ENCODE results near the gene KCNIP1. TPM values are rescaled to one million over a fixed set of nuclear protein-coding genes. Genes with fewer than 3 reads are reported as not detected.

Gene KCNIP1
- polyA plus RNA-seq, 2 of the 4 experiments (the other 2 are of a cell fraction): not detected

- no peak for FAIRE-seq
- WGBS (ENCODE audit: missing lambda C conversion rate): 33% methylated on average over 6 of the region's 6 CpGs
- POLR2A ChIA-PET: no interaction called here
- no peak for ATAC-seq
- DNase-seq (ENCODE audit: low read depth in 1 of 2, low spot score in 1 of 2): no peak
- CTCF ChIA-PET: interaction anchor here (1.3 to 1.7 kb wide), 2 partner anchors 10 to 63 kb away, joined by 3 to 5 read pairs; no protein-coding TSS in a partner anchor
- H3K4me2 ChIP-seq: no peak overlapping the region
- TF ChIP-seq SMC3 (IDR thresholded peaks at IDR 0.05) (no peak), EHF (CRISPR knock-in tag; IDR thresholded peaks at IDR 0.05) (no peak), JUN (IDR thresholded peaks at IDR 0.05) (no peak), RARB (CRISPR knock-in tag; IDR thresholded peaks at IDR 0.05) (no peak), ZFP36 (IDR thresholded peaks at IDR 0.05; ENCODE audit: borderline replicate concordance, partially characterized antibody) (no peak), USF2 (IDR thresholded peaks at IDR 0.05) (no peak)
- TF ChIP-seq, protein P1, sequence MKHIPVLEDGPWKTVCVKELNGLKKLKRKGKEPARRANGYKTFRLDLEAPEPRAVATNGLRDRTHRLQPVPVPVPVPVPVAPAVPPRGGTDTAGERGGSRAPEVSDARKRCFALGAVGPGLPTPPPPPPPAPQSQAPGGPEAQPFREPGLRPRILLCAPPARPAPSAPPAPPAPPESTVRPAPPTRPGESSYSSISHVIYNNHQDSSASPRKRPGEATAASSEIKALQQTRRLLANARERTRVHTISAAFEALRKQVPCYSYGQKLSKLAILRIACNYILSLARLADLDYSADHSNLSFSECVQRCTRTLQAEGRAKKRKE (CRISPR knock-in tag; IDR thresholded peaks at IDR 0.05; ENCODE audit: low read depth): no peak
- no peaks in the 10 kb centered on the region for H3K9me3 ChIP-seq
- no peak overlapping the region for H3K4me3 ChIP-seq
- H3K4me1 ChIP-seq: no peaks in the 10 kb centered on the region
- H3K27ac ChIP-seq: no peak overlapping the region
These were observed 197.5 kb downstream of the KCNIP1 start for GRCh38 chr5:170701334-170701733.

GRCh38 chr5:170704417-170705192 is 200.8 kb downstream of the KCNIP1 start:
- peaks cover 4% of the 10 kb centered on the region; the same call in 1 of the 3 replicates for H3K9me3 ChIP-seq
- POLR2A ChIA-PET: no interaction called here
- TF ChIP-seq CHD2 (IDR thresholded peaks at IDR 0.05; ENCODE audit: low read length, partially characterized antibody) (no peak), MAFK (IDR thresholded peaks at IDR 0.05; ENCODE audit: partially characterized antibody) (no peak), CBX8 (IDR thresholded peaks at IDR 0.05) (no peak), MYC (IDR thresholded peaks at IDR 0.05; ENCODE audit: borderline replicate concordance, low read length) (no peak), NFE2L2 (conservative IDR thresholded peaks at IDR 0.05; ENCODE audit: low read length) (no peak), RNF2 (IDR thresholded peaks at IDR 0.05; ENCODE audit: borderline replicate concordance, low read depth) (no peak), CEBPB (IDR thresholded peaks at IDR 0.05) (no peak), RARB (CRISPR knock-in tag; IDR thresholded peaks at IDR 0.05) (no peak), ZSCAN20 (CRISPR knock-in tag; IDR thresholded peaks at IDR 0.05) (no peak)
- TF ChIP-seq, protein P2, sequence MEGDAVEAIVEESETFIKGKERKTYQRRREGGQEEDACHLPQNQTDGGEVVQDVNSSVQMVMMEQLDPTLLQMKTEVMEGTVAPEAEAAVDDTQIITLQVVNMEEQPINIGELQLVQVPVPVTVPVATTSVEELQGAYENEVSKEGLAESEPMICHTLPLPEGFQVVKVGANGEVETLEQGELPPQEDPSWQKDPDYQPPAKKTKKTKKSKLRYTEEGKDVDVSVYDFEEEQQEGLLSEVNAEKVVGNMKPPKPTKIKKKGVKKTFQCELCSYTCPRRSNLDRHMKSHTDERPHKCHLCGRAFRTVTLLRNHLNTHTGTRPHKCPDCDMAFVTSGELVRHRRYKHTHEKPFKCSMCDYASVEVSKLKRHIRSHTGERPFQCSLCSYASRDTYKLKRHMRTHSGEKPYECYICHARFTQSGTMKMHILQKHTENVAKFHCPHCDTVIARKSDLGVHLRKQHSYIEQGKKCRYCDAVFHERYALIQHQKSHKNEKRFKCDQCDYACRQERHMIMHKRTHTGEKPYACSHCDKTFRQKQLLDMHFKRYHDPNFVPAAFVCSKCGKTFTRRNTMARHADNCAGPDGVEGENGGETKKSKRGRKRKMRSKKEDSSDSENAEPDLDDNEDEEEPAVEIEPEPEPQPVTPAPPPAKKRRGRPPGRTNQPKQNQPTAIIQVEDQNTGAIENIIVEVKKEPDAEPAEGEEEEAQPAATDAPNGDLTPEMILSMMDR (IDR thresholded peaks at IDR 0.05): no peak
- FAIRE-seq (no peak), DNase-seq (ENCODE audit: low read depth in 1 of 2, low spot score in 1 of 2) (no peak), ATAC-seq (no peak)
- CTCF ChIA-PET: interaction anchor here (1.4 kb wide), 1 partner anchor 12 kb away, joined by 3 read pairs; no protein-coding TSS in a partner anchor
- no peak overlapping the region for H3K4me3 ChIP-seq
- H3K4me1 ChIP-seq: no peaks in the 10 kb centered on the region
- WGBS (ENCODE audit: missing lambda C conversion rate): 34% methylated on average over 8 of the region's 8 CpGs
- H3K27ac ChIP-seq: no peak overlapping the region
- H3K4me2 ChIP-seq: no peak overlapping the region

DNA sequence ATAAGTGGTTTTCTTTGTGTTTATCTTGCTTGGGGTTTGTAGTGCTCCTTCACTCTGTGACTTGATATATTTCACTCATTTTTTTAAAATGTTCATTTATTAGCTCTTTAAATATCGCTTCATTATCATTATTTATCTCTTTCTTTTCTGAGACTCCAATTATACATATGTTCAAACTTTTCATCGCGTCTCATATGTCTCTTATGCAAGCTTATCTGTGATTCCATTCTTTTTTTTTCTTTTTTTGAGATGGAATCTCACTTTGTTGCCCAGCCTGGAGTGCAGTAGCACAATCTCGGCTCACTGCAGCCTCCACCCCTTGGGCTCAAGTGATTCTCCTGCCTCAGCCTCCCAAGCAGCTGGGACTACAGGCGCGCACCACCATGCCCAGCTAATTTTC is 205.8 kb downstream of the KCNIP1 start:
- FAIRE-seq: no peak
- POLR2A ChIA-PET: no interaction called here
- no peak for TF ChIP-seq USF2 (IDR thresholded peaks at IDR 0.05)
- TF ChIP-seq, protein P3, sequence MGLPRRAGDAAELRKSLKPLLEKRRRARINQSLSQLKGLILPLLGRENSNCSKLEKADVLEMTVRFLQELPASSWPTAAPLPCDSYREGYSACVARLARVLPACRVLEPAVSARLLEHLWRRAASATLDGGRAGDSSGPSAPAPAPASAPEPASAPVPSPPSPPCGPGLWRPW (IDR thresholded peaks at IDR 0.05): no peak
- no peak for TF ChIP-seq EHF (CRISPR knock-in tag; IDR thresholded peaks at IDR 0.05)
- TF ChIP-seq RCOR1 (IDR thresholded peaks at IDR 0.05; ENCODE audit: low read depth, low read length): no peak
- TF ChIP-seq EHMT2 (IDR thresholded peaks at IDR 0.05; ENCODE audit: low read depth): no peak
- no peak for TF ChIP-seq REST (IDR thresholded peaks at IDR 0.05)
- TF ChIP-seq, protein P2 (IDR thresholded peaks at IDR 0.05): no peak
- TF ChIP-seq TFCP2L1 (CRISPR knock-in tag; IDR thresholded peaks at IDR 0.05): no peak

More for the DNA sequence above, 205.8 kb downstream of the KCNIP1 start:
- Histone ChIP-seq H3K4me3 (no peak overlapping the region), H3K4me1 (no peaks in the 10 kb centered on the region), H3K27ac (no peak overlapping the region), H3K9me3 (peaks cover 8% of the 10 kb centered on the region; the same call in 2 of the 3 replicates), H3K4me2 (no peak overlapping the region)
- CTCF ChIA-PET: interaction anchor here (0.9 to 1.5 kb wide), 5 partner anchors 9 to 71 kb away, joined by 3 to 5 read pairs (median 4); no protein-coding TSS in a partner anchor
- WGBS (ENCODE audit: missing lambda C conversion rate): 48% methylated on average over 6 of the region's 6 CpGs
- DNase-seq (ENCODE audit: low read depth in 1 of 2, low spot score in 1 of 2) (no peak), ATAC-seq (no peak)
